Lung microvascular endothelial cell (primary cell): Measurements from ENCODE around the gene PPFIBP1. TPM values are rescaled to one million over a fixed set of nuclear protein-coding genes. Genes with fewer than 3 reads are reported as not detected.

Experiments used
- DNase-seq, 2 donors: peaks; one replicate each; pipeline versions ENCODE4 v3.0.0 to v3.0.0-alpha.2; 2010; ENCODE audit warnings: low read depth in 2 of 2
- total RNA-seq: library from RNA; depleted of rRNA; stranded (reverse); fragments of >200 nt; gene quantifications from 2 replicates; pipeline ENCODE4 v1.2.1, GENCODE V29; 2014

Gene PPFIBP1
- total RNA-seq, 1 donor from 2014 or later: 612 TPM

DNA sequence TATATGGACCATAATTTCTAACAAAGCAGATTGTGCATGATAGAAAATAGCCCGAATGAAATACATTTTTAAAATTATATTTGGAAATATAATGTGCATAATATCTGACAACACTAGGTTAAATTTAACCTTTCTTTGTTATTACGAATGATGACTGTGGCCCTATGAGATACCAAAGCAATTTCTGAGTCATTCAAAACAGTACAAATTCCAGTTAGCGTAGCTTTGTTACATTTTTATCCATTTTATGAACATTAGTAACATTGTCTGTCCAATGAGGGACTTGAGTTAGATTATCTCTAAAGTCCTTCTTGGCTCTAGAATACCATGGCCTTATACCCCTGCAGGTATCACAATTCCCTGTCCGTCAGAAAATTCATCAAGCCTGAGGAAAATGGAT lies 133.3 kb downstream of the PPFIBP1 start:
- DNase-seq: no peak

- no peak for DNase-seq
Measured at GRCh38 chr12:27665704-27666103, 141.7 kb downstream of the PPFIBP1 start.

DNA sequence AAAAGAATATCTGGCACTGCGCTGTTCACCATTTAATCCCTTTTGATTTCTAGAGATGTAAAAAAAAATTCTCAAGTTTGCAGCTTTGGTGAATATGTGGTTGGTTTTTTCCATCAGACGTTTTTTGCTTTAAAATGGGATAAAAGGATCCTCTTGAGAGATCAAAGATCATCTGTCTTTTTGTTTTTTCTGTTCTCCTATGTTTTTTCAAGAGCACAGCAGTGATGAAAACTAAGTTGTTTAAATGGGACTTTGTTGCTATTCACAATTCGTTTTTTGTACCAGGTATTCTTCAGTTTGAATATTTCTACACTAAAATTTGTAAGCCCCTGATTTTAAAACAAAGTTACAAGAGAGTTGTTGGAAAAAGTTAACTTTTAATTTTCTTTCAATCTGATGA lies 142.5 kb downstream of the PPFIBP1 start:
- no peak for DNase-seq

GRCh38 chr12:27667540-27667939 lies 143.5 kb downstream of the PPFIBP1 start:
- DNase-seq: peak in 1 of 2 donors; percentile 40

GRCh38 chr12:27672051-27672450 lies 148.0 kb downstream of the PPFIBP1 start:
- DNase-seq: no peak

DNA sequence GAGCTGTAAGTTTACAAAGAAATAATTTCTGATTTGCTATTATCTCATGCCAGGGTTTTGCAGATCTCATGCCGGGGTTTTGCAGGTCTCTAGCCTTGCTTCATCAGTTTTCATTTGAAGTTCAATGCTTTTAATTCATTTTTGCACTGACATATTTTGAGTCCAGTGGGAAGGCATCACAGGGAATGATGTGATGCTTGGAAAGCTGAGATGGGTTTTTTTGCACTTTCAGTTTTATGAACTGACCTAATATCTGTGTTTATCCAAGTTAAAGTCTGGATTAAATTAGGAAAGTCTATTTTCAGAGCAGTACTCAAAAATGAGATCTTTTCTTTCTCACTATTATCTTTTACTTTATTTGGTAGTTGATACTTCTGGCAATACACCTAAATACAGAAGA lies 148.6 kb downstream of the PPFIBP1 start:
- DNase-seq: no peak

GRCh38 chr12:27673101-27673718 lies 149.2 kb downstream of the PPFIBP1 start:
- DNase-seq: no peak

DNA sequence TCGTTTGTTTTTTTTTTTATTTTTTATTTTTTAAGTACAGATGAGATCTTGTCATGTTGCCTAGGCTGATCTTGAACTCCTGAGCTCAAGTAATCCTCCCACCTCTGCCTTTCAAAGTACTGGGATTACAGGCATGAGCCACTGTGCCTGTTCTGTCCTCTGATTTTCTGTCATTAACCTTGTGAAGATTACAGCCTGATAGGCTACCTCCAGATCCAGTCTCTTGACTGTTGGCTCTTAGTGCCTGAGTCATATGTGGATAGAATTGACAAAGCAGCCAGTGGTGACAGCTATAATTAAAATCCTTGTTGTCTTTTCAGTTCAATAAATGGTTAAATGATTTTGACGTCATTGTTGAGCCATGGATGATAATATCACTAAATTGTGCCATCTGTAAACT lies 151.0 kb downstream of the PPFIBP1 start:
- no peak for DNase-seq

DNA sequence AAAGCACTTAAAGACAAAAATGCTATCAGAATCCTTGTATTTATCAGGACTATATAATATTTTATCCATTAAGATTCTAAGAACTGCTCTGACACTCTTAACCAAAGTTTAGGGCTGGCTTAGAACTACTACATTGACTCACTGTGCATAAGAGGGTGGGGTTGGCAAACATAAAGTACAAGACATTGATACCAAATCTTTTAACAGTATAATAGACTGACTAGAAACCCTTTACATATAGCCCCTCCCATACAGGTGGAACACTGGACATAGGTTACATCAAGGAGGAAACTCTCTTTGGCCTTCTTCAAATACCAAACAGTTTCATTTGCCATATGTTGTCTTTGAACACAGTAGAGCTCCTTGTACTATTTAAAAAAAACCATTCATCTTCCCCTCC lies 156.6 kb downstream of the PPFIBP1 start:
- no peak for DNase-seq

- DNase-seq: peak in 1 of 2 donors; percentile 27
Measured at GRCh38 chr12:27682534-27682933, 158.5 kb downstream of the PPFIBP1 start.

- DNase-seq: no peak
Measured at GRCh38 chr12:27685274-27685673, 161.3 kb downstream of the PPFIBP1 start.

DNA sequence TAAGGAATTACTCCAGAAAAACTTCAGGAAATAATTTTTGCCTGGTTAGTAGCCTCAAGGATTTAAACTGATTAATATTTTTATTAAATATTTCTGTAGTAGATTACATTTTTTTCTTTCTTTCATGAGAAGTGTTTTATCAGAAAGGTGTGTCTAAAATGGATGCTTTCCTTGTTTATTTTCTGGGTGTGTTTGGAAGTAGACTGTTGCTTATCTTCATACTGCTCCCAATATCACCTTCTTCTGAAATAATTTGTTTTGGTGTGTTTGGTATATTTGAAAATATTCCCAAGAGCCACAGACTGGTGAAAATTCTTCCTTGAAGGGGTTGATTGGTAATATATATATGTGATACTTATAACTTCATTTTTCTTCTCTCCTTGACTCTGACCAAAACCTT lies 162.1 kb downstream of the PPFIBP1 start:
- no peak for DNase-seq

- DNase-seq: no peak
Measured at GRCh38 chr12:27688671-27689070, 164.7 kb downstream of the PPFIBP1 start.

DNA sequence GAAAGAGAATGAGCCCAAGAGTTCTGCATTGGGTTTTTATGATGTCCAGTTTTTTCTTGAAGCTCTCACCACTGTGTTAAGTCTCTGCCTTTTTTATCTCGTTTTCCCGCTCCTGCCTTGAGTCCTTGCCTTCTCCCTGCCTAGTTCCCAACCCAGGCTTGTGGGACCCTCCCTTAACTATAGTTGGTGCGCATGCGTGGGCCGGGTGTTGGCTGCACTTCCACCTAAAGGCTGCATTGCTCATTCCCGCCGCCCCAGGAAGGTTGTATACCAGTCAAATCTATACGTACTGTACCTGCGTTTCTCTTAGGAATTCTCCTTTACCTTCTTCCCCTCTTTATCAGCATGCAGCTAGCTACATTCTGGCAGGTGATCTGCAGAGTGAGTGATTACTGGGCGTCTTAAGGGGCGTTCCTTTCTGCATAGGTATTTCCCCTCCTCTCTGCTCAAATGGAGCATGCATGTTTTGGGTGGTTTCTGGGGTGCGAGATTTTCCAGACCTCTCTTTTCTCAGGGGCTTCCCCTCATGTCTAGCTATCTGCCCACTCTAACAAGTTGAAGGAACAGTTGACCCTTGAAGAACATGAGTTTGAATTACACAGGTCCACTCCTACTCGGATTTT lies 165.7 kb downstream of the PPFIBP1 start:
- DNase-seq: no peak

GRCh38 chr12:27693403-27693802 lies 169.4 kb downstream of the PPFIBP1 start:
- no peak for DNase-seq

- DNase-seq: no peak
Measured at GRCh38 chr12:27695556-27696292, 171.7 kb downstream of the PPFIBP1 start.

GRCh38 chr12:27696293-27696652 lies 172.3 kb downstream of the PPFIBP1 start, which contains the start of gene REP15:
Gene REP15 (plus strand): TSS chr12:27696447. CDS start chr12:27696563, 116 bp downstream.
- DNase-seq: no peak

DNA sequence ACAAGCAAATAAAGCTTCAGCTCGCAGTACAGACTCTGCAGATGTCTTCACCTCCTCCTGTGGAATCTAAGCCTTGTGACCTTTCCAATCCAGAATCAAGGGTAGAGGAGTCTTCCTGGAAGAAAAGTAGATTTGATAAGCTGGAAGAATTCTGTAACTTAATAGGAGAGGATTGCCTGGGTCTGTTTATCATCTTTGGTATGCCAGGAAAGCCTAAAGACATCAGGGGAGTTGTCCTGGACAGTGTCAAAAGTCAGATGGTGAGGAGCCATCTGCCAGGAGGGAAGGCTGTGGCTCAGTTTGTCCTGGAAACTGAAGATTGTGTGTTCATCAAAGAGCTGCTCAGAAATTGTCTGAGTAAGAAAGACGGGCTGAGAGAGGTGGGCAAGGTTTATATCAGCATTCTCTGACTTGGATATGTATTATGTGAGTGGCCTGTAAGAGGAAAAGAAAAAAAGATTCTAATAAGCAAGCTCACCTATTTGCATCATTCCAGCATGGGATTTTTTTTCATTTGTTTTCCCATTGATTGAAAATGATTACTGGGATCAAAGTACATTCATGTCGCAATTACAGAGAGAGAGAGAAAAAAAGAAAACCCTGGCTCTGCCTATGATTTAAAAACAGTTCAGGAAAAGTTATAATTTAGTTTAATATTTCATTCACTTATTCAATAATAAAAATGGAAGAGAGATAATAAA lies 173.0 kb downstream of the PPFIBP1 start:
- no peak for DNase-seq

DNA sequence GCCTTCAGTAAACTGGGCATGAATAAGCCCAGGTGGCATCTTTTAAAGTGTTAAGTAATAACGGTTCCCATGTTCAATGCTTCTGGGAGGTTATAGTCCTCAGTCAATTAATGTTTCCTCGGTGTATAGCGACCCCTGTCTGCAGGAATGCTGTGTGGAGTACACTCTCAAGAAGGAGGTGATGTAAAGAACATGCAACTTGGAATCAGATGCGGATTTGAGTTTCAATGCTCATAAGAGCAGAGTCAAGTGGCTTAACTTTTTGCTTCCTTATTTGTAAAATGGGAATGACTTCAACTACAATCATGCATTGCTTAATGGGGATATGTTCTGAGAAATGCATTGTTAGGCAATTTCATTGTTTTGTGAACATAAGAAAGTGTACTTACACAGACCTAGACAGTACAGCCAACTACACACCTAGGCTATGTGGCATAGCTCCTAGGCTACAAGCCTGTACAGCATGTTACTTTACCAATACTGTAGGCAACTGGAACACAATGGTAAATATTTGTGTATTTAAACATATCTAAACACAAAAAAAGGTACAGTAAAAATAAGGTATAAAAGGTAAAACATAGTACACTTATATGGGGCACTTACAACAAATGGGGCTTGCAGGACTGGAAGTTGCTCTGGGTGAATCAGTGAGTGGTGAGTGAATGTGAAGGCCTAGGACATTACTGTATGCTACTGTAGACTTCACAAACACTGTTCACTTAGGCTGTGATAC lies 179.9 kb downstream of the PPFIBP1 start:
- DNase-seq: peak; percentile 71 to 86

DNA sequence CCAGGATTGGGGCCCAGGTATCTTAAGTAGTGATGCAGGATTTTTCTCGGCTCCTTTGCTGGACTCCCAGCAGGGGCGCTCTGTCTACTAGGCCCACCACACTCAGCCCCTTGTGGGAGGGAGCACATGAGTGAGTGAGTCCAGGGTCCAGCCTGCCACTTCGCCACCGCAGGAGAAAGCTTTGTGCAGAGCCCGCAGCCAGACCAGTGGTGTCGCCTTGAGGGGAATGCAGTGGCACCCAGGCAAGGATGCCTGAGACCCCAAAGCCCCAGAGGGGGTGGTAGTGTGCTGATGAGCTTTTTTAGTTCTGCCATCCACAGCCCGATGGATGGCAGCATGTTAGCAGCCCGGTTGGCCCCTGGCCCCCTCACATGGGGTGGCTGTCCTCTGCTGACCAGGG lies 181.3 kb downstream of the PPFIBP1 start:
- no peak for DNase-seq

- DNase-seq: no peak
Measured at GRCh38 chr12:27707216-27707615, 183.2 kb downstream of the PPFIBP1 start.
